KMS-11 (cell line): Measurements from ENCODE around the gene SIGLEC11.

ENCODE experiments used
- H2AFZ ChIP-seq: fragments of 200-600 bp; sonication (generic); 2 replicates; pipeline ENCODE4 v1.6.1; 2016; ENCODE audit warnings: antibody characterized with exemption, mixed run types, low read depth
- H3K27ac ChIP-seq: fragments of 200-600 bp; sonication (generic); 2 replicates; pipeline ENCODE4 v1.6.1; 2016; ENCODE audit warnings: mild to moderate bottlenecking, mixed run types
- H3K27me3 ChIP-seq: fragments of 200-600 bp; sonication (generic); 2 replicates; pipeline ENCODE4 v1.6.1; 2017; ENCODE audit warnings: mild to moderate bottlenecking, low read depth, mixed run types, moderate library complexity; ENCODE audit not compliant: insufficient read depth
- H3K36me3 ChIP-seq: fragments of 200-600 bp; sonication (generic); 2 replicates; pipeline ENCODE4 v1.6.1; 2017; ENCODE audit warnings: mild to moderate bottlenecking, mixed run types; ENCODE audit not compliant: insufficient read depth
- H3K4me1 ChIP-seq: fragments of 200-600 bp; sonication (generic); 2 replicates; pipeline ENCODE4 v1.6.1; 2016; ENCODE audit warnings: mild to moderate bottlenecking, low read depth, mixed run types; ENCODE audit not compliant: poor library complexity, severe bottlenecking
- H3K4me2 ChIP-seq: fragments of 200-600 bp; sonication (generic); 2 replicates; pipeline ENCODE4 v1.7.0; 2016; ENCODE audit warnings: mild to moderate bottlenecking, mixed run types
- H3K4me3 ChIP-seq: fragments of 200-600 bp; sonication (generic); IDR thresholded peaks from 2 replicates; pipeline ENCODE4 v1.6.1; 2017; ENCODE audit warnings: low read depth, low read length, mixed read lengths; ENCODE audit not compliant: insufficient read depth
- H3K79me2 ChIP-seq: fragments of 200-600 bp; sonication (generic); 2 replicates; pipeline ENCODE4 v1.6.1; 2016; ENCODE audit warnings: low read depth, mixed run types; ENCODE audit not compliant: insufficient read depth
- H3K9ac ChIP-seq: fragments of 200-600 bp; sonication (generic); 2 replicates; pipeline ENCODE4 v1.6.1; 2016; ENCODE audit warnings: mild to moderate bottlenecking, mixed run types
- H4K20me1 ChIP-seq: fragments of 200-600 bp; sonication (generic); 2 replicates; pipeline ENCODE4 v1.6.1; 2016; ENCODE audit warnings: mild to moderate bottlenecking, mixed run types; ENCODE audit not compliant: insufficient read depth
- TF ChIP-seq, protein P1 (sequence below): fragments of 200-600 bp; sonication (generic); conservative IDR thresholded peaks from 2 replicates; pipeline ENCODE4 v1.6.1; 2017; ENCODE audit warnings: low read depth, mild to moderate bottlenecking, antibody characterized with exemption, low read length, moderate library complexity, mixed read lengths

Gene SIGLEC11

DNA sequence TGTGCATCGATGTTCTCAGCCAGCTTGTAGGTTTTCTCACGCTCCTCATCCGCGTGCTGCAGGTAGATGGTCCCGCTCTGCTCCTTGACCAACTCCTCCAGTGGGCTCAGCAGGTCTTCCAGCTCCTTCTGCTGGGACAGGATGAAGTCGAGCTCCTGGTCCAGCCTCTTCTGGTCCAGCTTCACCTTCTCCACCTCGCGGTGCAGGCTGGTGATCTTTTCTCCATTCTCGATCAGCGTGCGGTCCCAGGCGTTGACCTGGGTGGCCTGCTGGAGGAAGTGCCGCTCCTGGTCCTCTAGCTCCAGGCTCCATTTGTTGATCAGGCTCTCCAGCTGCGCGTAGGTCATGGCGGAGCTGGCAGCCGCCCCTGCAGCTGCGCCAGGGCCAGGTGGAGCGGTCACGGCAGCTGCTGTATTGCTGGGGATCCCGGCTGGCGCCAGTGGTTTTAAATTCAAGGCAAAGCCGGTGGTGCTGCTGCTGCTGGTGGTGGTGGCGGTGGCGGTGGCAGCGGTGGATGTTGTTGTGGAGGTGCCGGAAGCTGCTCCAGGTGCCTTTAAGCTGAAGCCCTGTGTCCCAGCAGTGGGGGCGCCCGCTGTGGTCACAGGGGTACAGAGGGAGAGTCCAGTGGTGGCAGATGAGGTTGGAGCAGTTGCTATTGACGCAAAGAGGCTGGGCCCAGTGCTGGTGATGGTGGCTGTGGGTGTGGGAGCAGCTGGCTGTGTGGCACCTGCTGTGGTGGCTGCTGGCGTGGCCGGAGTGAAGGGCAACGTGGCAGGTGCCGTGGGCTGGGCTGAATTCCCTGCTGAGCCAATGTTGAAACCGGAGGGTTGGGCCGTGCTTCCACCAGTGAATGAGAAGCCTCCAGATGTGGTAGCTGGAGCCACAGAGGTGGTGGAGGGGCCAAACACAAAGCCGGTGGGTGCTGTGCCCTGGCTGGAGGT is 52.2 kb downstream of the SIGLEC11 start:
- Histone ChIP-seq H3K79me2 (no peaks in the 10 kb centered on the region; the same call in 1 of the 2 replicates), H3K36me3 (peaks cover 10% of the 10 kb centered on the region; the same call in 1 of the 2 replicates)
- TF ChIP-seq, protein P1, sequence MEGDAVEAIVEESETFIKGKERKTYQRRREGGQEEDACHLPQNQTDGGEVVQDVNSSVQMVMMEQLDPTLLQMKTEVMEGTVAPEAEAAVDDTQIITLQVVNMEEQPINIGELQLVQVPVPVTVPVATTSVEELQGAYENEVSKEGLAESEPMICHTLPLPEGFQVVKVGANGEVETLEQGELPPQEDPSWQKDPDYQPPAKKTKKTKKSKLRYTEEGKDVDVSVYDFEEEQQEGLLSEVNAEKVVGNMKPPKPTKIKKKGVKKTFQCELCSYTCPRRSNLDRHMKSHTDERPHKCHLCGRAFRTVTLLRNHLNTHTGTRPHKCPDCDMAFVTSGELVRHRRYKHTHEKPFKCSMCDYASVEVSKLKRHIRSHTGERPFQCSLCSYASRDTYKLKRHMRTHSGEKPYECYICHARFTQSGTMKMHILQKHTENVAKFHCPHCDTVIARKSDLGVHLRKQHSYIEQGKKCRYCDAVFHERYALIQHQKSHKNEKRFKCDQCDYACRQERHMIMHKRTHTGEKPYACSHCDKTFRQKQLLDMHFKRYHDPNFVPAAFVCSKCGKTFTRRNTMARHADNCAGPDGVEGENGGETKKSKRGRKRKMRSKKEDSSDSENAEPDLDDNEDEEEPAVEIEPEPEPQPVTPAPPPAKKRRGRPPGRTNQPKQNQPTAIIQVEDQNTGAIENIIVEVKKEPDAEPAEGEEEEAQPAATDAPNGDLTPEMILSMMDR: no peak

GRCh38 chr19:49907745-49908446 is 53.1 kb downstream of the SIGLEC11 start:
- Histone ChIP-seq H2AFZ (no peak overlapping the region), H4K20me1 (no peaks in the 10 kb centered on the region), H3K36me3 (peaks cover 1% of the 10 kb centered on the region; the same call in 1 of the 2 replicates), H3K27ac (no peak overlapping the region), H3K4me2 (no peak overlapping the region), H3K79me2 (no peaks in the 10 kb centered on the region; the same call in 1 of the 2 replicates), H3K4me3 (no peak overlapping the region), H3K27me3 (no peaks in the 10 kb centered on the region), H3K4me1 (peaks cover 40% of the 10 kb centered on the region), H3K9ac (no peak overlapping the region)
- TF ChIP-seq, protein P1: no peak

More for the DNA sequence above, 52.2 kb downstream of the SIGLEC11 start:
- Histone ChIP-seq H2AFZ (no peak overlapping the region), H3K27ac (no peak overlapping the region), H3K27me3 (no peaks in the 10 kb centered on the region), H4K20me1 (no peaks in the 10 kb centered on the region), H3K4me3 (no peak overlapping the region), H3K4me1 (peaks cover 42% of the 10 kb centered on the region), H3K4me2 (no peak overlapping the region), H3K9ac (no peak overlapping the region)

DNA sequence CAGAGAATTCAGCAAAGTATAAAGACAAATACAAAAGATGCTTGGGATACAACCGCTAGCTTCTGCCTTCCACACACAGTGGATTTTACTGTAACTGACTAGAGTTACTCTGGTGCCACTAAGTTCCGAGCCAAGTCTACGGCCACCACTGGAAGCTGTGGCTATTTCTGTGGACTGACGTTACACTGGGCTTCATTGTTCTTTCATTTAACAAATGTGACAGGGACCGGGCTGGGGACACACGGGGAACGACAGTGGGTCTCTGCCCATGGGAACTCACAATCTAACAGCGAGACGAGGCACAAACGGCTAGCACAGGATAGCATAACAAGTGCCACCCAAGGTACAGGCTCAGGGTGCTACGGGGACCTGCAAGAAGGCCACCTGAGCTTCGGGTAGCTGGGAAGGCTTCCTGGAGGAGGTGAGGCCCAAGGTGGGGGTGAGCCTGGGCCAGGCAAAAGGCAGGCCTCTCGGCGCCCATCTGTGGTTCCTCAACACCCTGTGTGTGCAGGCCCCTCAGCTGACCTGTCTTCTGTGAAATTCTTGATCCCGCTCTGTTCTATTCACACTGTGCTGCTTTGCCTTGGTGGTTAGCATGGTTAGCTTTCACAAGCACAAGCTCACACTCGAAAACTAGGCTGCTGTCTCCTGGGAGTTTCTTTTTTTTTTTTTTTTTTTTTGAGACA is 54.0 kb downstream of the SIGLEC11 start:
- H3K79me2 ChIP-seq: no peaks in the 10 kb centered on the region; the same call in 1 of the 2 replicates
- H3K27ac ChIP-seq: no peak overlapping the region
- no peaks in the 10 kb centered on the region for H4K20me1 ChIP-seq

GRCh38 chr19:49904136-49904535 is 56.8 kb downstream of the SIGLEC11 start:
- Histone ChIP-seq H3K9ac (no peak overlapping the region), H3K4me1 (peaks cover 48% of the 10 kb centered on the region), H3K36me3 (no peaks in the 10 kb centered on the region; the same call in 1 of the 2 replicates), H2AFZ (no peak overlapping the region), H3K79me2 (no peaks in the 10 kb centered on the region; the same call in 1 of the 2 replicates), H3K4me2 (no peak overlapping the region), H4K20me1 (no peaks in the 10 kb centered on the region), H3K27me3 (no peaks in the 10 kb centered on the region), H3K4me3 (no peak overlapping the region), H3K27ac (no peak overlapping the region)
- TF ChIP-seq, protein P1: no peak

More for the DNA sequence above, 54.0 kb downstream of the SIGLEC11 start:
- H3K9ac ChIP-seq: no peak overlapping the region
- H3K4me1 ChIP-seq: peaks cover 40% of the 10 kb centered on the region
- H2AFZ ChIP-seq: no peak overlapping the region
- no peak overlapping the region for H3K4me2 ChIP-seq
- H3K27me3 ChIP-seq: no peaks in the 10 kb centered on the region
- no peaks in the 10 kb centered on the region; the same call in 1 of the 2 replicates for H3K36me3 ChIP-seq
- H3K4me3 ChIP-seq: no peak overlapping the region
- TF ChIP-seq, protein P1: no peak
